ENCODE data around the gene C17orf113.

Gene C17orf113

DNA sequence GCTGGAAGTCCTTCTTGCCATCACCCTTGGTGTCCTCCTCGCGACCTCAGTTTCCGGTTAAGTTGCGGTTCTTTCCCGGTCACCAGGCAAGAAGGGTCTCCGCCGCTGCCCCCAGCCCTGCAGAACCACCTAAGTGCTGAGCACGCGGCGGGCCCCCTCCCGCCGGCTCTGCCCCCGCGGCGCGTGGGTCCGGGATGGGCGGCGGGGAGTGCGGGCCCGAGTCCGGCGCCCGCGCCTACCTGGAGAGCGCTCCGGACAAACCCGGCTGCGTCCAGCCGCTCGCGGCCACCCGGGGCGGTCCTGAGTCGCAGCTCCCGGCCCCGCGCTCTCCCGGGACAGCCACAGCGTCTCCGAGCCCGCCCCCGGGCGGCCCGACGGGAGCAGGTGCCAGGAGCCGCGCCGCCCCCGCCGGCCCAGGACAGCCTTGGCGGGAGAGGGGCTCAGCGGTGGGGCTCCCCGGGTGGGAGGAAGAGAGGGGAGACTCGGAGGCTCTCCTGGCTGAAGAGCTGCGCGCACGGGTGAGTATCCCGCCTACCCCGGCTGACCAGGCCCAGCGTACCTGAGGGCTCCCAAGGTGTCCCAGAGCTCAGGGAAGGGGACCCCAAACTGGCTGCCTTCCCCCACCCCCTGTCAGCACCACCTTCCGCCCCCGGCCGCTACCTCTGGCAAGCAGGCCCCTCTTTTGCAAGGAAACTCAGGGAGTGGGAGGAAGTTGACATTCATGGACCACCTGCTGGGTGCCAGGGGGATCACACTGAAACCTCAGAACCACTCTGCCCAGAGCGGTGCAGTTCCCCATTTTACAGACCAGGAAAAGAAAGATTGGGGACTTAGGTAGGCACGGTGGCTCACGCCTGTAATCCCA is 22.2 kb upstream of the C17orf113 start:
- ATAC-seq (no peak), DNase-seq (peak; percentile 22)

DNA sequence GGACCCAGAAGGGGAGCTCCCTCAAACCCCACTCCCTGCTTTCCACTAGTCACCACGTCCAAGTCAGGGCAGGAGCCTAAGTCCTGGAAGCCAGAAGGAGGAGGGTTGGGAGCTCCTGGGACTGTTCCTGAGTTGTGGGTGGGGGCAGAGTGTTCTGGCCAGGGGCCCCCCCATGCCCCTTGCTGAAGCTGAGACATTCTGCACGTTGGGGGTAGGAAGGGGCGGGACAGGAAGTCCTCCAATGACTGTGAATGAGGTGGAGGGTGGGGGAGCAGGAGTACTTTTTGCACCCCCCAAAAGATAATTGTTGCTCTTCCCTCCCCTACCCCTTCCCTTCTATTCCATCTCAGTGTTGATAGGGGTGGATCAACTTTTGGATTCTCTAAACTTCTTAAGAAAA is 21.4 kb upstream of the C17orf113 start:
- ATAC-seq (no peak), DNase-seq (peak; percentile 31)

DNA sequence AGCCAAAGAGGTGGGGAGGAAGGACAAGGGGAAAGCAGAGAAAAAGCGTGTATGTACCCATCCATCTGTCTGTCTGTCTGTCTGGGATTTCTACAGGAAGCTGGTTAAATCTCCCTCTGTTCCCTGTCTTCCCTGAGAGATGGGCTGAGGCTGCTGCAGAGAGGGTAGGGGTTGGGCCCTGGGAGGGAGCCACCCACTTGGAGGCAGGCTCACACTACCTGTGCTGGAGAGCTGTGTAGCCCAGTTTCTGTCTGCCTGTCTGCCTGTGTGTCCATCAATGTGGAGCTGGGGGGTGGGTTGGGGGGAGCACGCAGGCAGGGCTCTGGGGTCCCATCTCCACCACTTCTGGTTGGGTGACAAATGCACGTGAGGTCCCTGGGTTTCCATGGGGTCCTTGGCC is 18.6 kb upstream of the C17orf113 start:
- no peak for ATAC-seq

DNA sequence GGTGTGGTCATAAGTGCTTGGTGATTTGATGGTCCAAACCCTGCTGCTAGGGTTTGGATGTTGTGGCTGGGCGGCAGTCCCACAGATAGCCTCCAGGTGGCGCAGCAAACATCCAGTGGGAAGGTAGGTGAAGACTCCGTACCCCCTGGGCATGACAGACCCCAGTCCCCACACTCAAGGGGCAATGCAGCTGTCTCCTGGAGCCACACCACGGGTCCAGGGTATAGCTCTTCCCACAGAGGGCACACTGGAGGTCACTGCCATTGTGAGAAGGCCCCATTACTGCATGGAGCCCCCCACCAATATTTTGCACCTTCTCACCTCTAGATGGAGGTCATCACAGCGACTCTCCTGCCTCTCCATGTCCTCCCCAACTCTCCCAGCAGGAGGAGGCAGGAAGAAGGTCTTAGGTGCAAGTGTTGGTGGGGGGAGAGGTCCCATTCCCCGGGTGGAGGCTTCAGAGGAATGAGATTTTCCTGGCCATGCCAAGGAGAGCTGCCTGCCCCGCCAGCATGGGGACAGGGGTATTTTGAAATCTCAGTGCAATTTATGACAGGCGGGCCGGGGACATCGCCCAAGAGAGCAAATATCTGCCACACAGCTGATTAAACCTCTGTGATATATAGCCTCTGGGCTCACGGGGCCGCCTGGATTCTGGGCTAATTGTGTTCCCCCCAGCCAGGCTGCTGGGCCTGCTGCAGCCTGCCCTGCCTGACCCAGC is 17.1 kb upstream of the C17orf113 start:
- DNase-seq (peak; percentile 86), ATAC-seq (peak; percentile 30)

More for the DNA sequence above, 18.6 kb upstream of the C17orf113 start:
- DNase-seq: no peak

DNA sequence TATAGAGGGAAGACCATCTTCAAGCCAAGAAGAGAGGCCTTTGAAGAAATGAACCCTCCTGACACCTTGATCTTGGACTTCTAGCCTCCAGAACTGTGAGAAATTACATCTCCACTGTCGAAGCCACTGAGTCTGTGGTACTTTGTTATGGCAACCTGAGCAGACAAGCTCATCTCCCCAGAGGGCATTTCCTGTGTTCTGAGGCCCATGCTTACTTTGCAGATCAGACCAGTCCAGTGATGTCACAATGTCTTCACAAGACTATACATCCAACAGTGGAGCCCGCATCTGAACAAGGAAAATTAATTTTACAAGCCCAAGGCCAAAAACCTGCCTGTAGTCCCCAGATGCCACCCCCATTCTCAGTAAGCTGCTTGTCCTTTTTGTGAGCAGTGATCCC is 14.8 kb upstream of the C17orf113 start:
- ATAC-seq (no peak), DNase-seq (no peak)

DNA sequence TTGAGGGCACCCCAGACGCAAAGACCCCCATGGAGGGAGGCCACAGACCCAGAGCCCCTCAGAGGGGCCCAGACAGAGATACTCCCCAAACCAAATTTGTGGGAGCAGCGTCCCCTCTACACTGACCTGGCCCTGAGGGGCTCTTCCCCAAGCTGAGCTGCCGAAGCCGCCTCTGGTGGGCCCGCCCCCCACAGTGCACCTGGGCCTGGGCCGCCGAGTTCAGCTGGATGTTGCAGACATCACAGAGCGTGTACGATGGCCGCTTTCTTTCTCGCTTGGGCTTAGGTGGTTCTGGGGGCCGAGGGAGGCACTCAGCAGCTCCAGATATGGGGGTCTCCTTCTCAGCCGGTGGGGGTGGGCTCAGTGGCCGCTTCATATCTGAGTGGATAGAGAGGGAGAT is 12.3 kb upstream of the C17orf113 start:
- no peak for ATAC-seq
- DNase-seq: no peak

DNA sequence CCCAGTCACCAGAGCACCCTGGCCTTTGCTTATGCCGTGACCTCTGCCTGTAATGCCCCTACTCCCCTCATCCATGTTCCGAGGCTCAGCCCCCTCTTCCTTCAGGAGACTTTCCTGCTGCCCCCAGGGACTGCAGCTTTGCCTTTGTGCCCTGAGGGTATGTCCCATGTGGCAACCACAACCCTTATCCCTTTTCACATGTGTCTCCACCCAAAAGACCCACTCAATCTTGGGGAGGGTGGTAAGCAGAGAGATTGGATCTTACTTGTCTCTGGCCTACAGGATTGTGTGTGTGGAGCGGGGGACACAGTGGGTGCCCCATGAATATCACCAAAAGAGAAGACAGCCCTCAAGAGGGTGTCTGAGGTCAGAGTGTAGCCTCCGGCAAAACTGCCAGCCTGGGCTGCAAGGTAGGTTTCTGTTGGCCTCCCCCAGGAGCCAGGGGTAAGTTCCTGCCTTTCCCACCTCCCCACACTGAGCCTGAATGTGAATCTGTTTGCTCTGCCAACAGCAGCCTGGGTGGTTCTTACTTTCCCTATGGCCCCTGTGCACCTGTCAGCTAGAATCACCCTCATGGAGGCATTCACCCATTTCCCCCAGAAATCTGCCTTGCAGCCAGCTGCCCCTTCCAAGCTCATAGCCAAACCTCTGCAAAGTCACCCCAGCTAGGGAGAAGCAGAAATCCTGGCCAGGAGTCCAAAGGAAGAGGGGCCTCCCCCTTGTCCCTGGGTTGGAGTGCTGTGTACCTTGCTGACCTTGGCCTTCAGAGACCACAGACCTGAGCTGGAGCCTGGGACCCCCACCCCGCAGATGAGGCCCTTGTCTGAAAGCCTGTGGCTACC is 11.5 kb upstream of the C17orf113 start:
- ATAC-seq: no peak
- DNase-seq: no peak

DNA sequence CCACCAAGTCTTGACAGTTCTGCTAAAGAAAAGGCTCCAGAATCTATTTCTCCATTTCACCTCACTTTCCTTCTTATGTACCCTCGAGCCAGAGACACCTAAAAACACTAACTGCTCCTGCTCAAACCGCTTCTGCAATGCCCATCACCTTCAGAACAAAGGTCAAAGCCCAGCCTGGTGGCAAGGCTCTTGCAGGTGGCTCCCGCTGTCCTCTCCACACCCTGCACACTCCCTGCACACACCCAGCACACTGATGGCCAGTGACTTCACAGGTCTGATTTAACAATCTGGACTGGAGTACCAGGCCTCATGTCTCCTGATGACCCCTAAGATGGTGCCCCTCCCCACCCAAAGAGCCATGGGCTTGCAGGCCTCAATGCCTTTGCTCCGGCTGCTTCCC is 9.8 kb upstream of the C17orf113 start:
- DNase-seq: no peak
- ATAC-seq: no peak

DNA sequence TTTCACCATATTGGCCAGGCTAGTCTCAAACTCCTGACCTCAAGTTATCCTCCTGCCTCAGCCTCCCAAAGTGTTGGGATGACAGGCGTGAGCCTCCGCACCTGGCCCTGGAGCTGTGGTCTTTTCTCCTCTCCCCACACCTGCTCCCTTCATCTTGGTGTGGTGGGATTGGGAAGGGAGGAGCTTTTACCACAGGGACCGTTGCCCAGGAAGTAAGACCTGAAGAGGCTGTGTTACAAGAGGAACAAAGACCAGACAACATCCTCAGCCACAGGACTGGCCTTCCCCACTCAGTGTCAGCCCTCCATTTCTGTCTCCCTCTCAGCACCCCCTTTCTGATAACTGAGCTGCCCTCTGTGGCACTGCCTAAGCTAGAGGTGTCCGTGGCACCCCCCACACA is 9.4 kb upstream of the C17orf113 start:
- no peak for ATAC-seq

DNA sequence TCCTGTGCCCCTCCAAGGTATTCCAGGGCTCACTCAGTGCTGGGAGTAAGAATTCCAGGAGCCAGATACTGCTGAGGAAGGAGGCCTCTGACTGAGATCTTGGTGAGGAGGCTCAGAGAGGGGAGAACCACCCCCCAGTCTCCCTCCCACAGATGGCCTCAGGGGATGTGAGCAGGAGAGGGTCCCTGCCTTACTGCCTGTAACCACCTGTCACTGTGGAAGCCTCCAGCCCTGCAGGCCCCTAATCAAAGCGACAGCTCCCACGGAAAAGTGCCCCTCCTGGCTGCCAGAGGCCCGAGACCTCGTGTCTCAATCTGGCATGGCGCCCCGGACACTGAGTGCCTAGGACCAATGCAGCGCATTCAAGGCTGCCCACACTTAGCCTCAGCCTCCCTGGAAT is 7.7 kb upstream of the C17orf113 start:
- DNase-seq: no peak
- ATAC-seq: no peak

More for the DNA sequence above, 9.4 kb upstream of the C17orf113 start:
- no peak for DNase-seq

DNA sequence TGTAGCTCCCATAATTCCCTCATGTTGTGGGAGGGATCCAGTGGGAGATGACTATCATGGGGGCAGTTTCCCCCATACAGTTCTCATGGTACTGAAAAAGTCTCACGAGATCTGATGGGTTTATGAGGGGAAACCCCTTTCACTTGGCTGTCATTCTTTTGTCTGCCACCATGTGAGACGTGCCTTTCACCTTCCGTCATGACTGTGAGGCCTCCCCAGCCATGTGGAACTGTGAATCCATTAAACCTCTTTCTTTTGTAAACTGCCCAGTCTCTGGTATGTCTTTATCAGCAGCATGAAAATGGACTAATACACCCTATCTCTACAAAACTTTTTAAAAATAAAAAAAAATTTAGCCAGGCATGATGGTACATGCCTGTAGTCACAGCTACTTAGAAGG is 6.2 kb upstream of the C17orf113 start:
- DNase-seq (no peak), ATAC-seq (no peak)

DNA sequence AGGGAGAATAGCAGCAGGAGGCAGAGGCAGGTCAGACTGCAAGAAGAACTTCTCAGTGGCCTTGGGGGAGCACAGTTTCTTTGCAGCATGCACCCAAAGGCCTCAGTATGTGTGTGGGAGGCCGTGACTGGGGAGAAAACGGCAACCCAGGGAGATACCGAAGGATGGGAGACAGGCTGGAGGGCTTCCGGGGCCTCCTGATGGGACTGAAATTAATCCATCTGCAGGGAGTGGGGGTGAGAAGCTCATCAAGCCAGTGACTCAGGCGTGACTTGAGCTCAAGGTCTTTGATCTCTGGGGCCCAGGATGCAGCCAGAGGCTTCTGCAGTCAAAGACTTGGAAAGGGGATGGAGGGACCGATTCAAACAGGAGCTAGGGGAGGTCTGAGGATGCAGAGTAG is 5.1 kb upstream of the C17orf113 start:
- ATAC-seq: no peak
- no peak for DNase-seq

DNA sequence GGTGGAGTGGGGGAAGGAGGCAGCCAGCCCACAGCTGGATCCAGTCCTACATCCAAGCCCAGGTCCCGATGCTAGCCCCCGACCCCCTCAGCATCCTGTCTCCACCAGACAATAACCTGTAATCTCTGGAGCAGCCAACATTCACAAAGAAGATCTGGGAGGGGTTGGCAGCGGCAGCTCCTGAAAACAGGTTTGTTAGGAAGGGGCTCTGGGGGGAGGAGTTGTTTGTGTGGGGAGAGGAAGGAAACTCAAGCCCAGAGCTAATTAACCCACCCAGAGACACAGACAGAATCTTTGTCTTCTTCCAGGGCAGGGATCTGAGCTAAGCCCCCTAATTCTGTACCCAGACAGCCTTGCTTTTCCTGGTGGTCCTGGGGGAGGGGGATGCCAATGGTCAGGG is 4.6 kb upstream of the C17orf113 start:
- DNase-seq (no peak), ATAC-seq (no peak)

DNA sequence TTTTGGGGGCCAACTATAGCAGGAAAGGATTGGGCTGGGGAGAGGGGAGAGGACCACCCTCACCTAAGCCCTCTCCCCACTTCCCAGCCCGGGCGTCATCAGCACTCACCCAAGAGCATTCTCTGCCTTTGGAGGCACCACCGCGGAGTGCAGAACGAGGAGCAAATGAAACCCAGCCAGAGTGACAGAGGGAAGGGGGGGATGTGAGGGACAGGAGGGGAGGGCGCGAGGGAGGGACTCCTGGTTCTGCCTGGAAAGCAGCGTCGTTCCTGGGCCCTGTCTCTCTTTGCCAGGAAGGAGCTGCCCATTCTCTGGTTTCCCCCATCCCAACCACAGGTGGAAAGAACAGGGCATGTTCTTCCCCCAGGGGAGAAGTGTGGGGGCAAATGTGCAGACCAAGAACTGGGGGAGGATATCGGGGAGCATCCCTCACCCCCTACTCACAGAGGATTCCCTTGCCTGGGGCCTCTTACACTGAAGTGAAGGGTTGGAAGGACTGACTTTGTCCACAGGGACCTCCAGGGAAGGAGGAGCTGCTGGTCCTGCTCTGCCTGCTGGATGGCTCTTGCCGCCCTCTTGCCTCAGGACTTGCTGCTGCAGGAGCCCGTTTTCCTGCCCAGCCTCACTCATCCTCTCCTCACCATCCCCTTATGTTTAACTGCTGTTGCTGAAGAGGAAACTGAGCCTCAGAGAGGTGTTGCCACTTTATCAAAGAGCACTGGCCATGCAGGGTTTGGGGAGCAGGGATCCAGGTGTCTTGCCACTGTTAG is 3.5 kb upstream of the C17orf113 start:
- no peak for DNase-seq
- ATAC-seq: no peak

DNA sequence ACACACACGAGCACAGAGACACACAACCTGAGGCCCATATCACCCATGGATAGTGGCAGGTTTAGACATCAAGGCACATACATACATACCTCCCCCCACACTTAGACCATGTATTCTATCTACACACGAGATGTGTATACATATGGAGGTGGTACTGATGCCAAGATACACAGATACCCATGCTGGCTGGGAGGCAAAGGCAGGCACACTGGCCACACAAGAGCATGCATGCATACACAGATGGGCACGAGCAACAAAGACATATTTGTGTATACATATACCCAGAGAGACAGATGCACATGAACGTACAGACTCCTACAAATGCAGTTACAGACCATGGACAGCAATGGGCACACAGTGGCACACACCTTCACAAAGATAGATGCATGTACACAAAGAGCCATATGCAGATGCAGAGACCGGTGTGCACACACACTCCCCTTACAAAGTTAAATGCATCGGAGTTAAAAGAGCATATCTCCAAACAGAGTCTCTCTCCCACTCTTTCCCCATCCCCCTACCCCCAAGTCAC is 2.0 kb upstream of the C17orf113 start:
- ATAC-seq (no peak), DNase-seq (no peak)

DNA sequence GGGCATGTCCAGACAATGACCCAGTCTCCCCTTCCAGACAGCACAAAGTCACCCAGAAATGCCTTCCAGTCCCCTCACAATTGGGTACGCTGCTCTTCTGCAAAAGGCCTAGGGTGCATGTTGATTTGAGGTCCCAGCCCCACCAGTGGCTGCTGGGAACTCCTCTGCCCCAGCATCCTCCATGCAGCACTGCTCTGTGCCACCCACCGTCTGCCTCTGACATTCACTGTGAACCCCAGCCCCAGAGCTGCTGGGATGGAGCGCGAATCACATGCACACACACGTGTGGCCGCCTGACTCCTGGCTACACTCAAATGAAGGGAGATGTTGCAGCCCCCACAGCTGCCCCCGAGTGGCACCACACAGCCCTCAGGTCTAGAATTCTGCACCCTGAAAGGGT is 1.2 kb upstream of the C17orf113 start:
- DNase-seq (no peak), ATAC-seq (no peak)

DNA sequence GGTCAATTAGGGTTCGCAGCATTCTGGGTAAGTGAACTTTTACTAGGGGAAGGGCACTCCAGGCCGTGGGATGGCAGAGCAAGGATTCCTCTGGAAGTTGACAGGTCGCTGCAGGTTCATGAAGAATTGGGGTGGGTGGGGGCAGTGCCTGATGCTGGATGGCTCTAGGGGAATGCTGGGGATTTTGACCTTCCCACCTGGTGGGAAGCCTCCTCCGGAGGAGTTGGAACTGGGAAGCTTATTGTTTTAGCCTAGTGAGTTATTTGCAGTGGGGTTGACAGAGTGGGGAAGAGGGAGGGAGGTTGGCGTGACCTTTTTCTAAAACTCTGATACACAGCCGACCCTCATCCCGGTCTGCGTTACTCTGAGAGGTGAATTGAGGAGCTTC is 606 bp upstream of the C17orf113 start:
- ATAC-seq: no peak
- no peak for DNase-seq

DNA sequence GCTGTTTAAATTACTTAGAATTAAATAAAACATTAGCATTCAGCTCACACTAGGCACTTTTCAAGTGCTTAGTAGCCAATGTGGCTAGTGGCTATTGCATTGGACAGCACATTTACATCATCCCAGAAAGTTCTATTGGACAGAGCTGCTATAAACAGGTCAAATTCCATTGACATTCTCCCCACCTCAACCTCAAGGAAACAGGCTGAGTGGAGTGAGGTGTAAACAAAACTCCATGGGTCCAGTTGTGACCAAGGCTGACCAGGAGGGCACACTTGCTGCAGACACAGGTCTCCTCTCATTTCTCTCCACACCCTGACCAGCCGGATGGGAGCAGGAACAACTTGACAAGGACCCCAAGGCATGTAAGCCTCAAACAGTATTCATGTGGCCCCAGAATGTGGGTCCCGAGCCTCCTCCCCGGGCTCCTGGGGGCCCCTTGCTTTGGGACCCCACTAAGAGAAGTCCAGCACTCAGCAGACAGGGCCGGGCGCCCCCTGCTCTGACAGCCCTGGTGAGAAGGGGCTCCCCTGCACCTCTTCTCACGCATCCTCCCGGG is 488 bp downstream of the C17orf113 start:
- ATAC-seq (no peak), DNase-seq (no peak)

DNA sequence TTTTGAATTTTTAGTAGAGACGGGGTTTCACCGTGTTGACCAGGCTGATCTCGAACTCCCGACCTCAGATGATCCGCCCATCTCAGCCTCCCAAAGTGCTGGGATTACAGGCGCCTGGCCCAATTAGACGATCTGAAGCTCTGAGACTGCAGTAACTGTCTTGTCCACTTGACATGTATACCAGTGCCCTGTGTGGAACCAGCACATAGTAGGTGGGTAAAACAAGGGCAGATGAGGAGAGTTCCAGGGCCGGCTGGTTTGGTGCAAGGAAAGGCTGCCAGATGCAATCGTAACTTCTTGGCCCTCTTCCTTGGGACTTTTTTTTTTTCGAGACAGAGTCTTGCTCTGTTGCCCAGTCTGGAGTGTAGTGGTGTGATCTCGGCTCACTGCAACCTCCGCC is 3.1 kb downstream of the C17orf113 start:
- DNase-seq (no peak), ATAC-seq (no peak)

DNA sequence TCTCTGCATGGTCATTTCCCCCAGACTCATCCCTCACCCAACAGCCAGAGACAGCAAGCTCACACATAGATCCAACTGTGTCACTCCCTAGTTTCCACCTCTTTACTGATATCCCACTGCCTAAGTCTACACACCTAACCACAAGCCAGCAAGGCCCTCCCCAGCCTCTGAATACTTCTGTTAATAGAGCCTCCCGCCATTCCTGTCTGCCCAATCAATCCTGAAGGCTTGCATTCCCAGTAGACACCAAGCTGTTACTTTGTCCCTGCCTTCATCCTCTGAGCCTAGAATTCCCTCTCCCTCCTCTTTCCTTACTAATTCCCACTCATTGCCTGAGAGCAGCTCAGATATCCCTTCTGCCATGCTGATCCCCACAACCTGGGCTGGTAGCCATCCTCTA is 4.7 kb downstream of the C17orf113 start:
- no peak for DNase-seq
- no peak for ATAC-seq

DNA sequence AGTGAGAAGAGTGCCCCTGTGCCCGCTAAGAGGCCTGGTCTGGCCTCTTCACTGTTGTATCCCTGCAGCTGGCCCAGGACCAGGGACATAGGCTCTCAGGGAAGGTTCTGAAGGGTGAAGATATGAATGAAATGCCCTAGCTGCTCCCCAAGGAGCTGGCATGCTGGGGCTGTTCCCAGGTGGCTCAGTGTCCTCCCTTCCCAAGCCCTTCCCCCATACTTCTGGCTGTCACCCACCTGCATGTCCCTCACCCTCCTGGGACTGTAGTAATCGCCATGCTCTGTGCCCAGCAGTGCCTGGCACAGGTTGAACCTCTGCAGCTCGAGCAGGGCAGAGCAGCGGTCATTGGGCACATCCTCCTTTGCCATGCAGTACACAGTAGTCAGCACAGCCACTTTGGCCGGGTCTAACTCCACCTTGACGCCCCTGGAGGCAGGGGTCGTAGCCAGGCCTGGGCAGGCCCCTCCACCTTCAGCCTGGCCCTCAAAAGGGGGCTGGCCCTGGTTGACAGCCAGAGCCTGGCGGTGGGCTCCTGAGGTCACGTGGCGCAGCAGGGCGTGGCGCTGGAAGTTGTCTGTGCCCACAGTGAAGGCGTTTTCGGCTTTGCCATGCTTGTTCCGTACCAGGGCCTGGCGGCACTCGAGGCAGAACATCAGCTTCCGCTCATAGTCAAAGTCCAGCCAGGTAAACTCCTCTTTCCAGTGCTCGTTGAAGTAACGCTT is 7.6 kb downstream of the C17orf113 start:
- no peak for DNase-seq
- ATAC-seq: no peak
